ENCODE measurements around the gene PCED1A.

PCED1A gene

GRCh38 chr20:2799688-2800520 lies 40.6 kb downstream of the PCED1A start:
- no peak for TF ChIP-seq CTCF (conservative IDR thresholded peaks at IDR 0.05)
- no peak overlapping the region for H3K27ac ChIP-seq

GRCh38 chr20:2799271-2799670 lies 41.2 kb downstream of the PCED1A start:
- H3K27ac ChIP-seq: no peak overlapping the region
- no peak for TF ChIP-seq CTCF (conservative IDR thresholded peaks at IDR 0.05)

- H3K27ac ChIP-seq: no peak overlapping the region
- no peak for TF ChIP-seq CTCF (conservative IDR thresholded peaks at IDR 0.05)
These were observed 41.6 kb downstream of the PCED1A start for GRCh38 chr20:2798814-2799213.

- no peak for TF ChIP-seq CTCF (conservative IDR thresholded peaks at IDR 0.05)
- H3K27ac ChIP-seq: no peak overlapping the region
These were observed 42.2 kb downstream of the PCED1A start for GRCh38 chr20:2798095-2798805.

- no peak for TF ChIP-seq CTCF (conservative IDR thresholded peaks at IDR 0.05)
- no peak overlapping the region for H3K27ac ChIP-seq
These were observed 43.1 kb downstream of the PCED1A start for GRCh38 chr20:2797136-2797983.

GRCh38 chr20:2796011-2796660 lies 44.3 kb downstream of the PCED1A start:
- no peak overlapping the region for H3K27ac ChIP-seq
- TF ChIP-seq CTCF (conservative IDR thresholded peaks at IDR 0.05): no peak
